HepG2 (cell line): ENCODE results near the gene C14orf132. TPM values are rescaled to one million over a fixed set of nuclear protein-coding genes. Genes with fewer than 3 reads are reported as not detected.

Experiments
- ATAC-seq: fragments of 200-7000 bp; cut with Tn5 transposase; 3 replicates; pipeline ENCODE4 v1.9.1; 2020; ENCODE audit warnings: mild to moderate bottlenecking, moderate library complexity
- BruUV-seq: library from RNA; stranded (reverse); fragments of 400-500 nt; replicated peaks from 2 replicates; lab custom pipeline; 2021; lab: Mats Ljungman, UMichigan
- CTCF ChIA-PET: fragments of 300-600 bp; formaldehyde crosslinking; extraction: SDS; loops from one replicate; lab custom pipeline; 2021; ENCODE audit warnings: low total read pairs, inconsistent platforms, low intra/inter-chr PET ratio; lab: Yijun Ruan, JAX
- POLR2A ChIA-PET: fragments of 350-600 bp; sonication (Branson Sonifier 250); formaldehyde crosslinking; loops from one replicate; lab custom pipeline; 2020; ENCODE audit warnings: antibody characterized with exemption, inconsistent platforms; lab: Yijun Ruan, JAX
- DNase-seq: peaks from one replicate; pipeline ENCODE4 v3.0.0-alpha.2; 2015; ENCODE audit warnings: low spot score
- FAIRE-seq: peaks from 3 replicates; lab custom pipeline; 2011; peaks lifted over from hg19 to GRCh38; lab: Jason Lieb, UNC
- H2AFZ ChIP-seq: one replicate; pipeline ENCODE4 v1.6.1; 2011; ENCODE audit warnings: low read length, inconsistent platforms
- H3K27ac ChIP-seq: fragments of 300-600 bp; 3 replicates; pipeline ENCODE4 v1.8.0; 2011; ENCODE audit warnings: mixed run types, mild to moderate bottlenecking, mixed read lengths, low read length, inconsistent platforms; ENCODE audit not compliant: insufficient read depth; ENCODE audit errors: extremely low read length
- H3K27me3 ChIP-seq, 2 experiments: fragments of 200-600 bp in 1 of 2; 2 replicates in 1 of 2; 3 replicates in 1 of 2; pipeline versions ENCODE4 v1.6.0 to v1.8.0; 2011; ENCODE audit warnings: low read length in 2 of 2, mild to moderate bottlenecking in 2 of 2, moderate library complexity in 2 of 2, inconsistent platforms in 1 of 2; ENCODE audit not compliant: insufficient read depth in 2 of 2, control insufficient read depth in 1 of 2
- H3K36me3 ChIP-seq, 2 experiments: fragments of 200-600 bp in 1 of 2; replicated peaks in 1 of 2; 2 replicates in 1 of 2; 3 replicates in 1 of 2; pipeline versions ENCODE4 v1.5.1 to v1.8.0; 2011; ENCODE audit warnings: low read length in 2 of 2, inconsistent platforms in 1 of 2; ENCODE audit not compliant: insufficient read depth in 2 of 2, control insufficient read depth in 1 of 2
- H3K4me1 ChIP-seq: 2 replicates; pipeline ENCODE4 v1.5.1; 2012; ENCODE audit warnings: low read length, inconsistent platforms; ENCODE audit not compliant: insufficient read depth
- H3K4me2 ChIP-seq: 2 replicates; pipeline ENCODE4 v1.6.0; 2011; ENCODE audit warnings: low read depth, low read length, inconsistent platforms
- H3K4me3 ChIP-seq, 3 experiments: fragments of 200-600 bp in 1 of 3; sonication (generic), shearing (Covaris generic) in 1 of 3; replicated peaks in 1 of 3; 2 replicates each; pipeline ENCODE4 v1.5.1; 2011 to 2016; ENCODE audit warnings: low read length in 3 of 3, inconsistent platforms in 2 of 3, low read depth in 2 of 3, mild to moderate bottlenecking in 2 of 3, control low read depth in 1 of 3, mixed read lengths in 1 of 3; ENCODE audit not compliant: insufficient read depth in 1 of 3
- H3K79me2 ChIP-seq: one replicate; pipeline ENCODE4 v1.6.1; 2011; ENCODE audit warnings: low read length, inconsistent platforms; ENCODE audit not compliant: insufficient read depth
- H3K9ac ChIP-seq: 2 replicates; pipeline ENCODE4 v1.6.0; 2011; ENCODE audit warnings: mild to moderate bottlenecking, low read depth, low read length, inconsistent platforms; ENCODE audit not compliant: insufficient read depth
- H3K9me3 ChIP-seq: 2 replicates; pipeline ENCODE4 v1.5.1; 2012; ENCODE audit warnings: mild to moderate bottlenecking, low read length
- H4K20me1 ChIP-seq: 2 replicates; pipeline ENCODE4 v1.6.0; 2011; ENCODE audit warnings: inconsistent platforms, mild to moderate bottlenecking, low read length, moderate library complexity; ENCODE audit not compliant: insufficient read depth
- DNMT3B ChIP-seq: conservative IDR thresholded peaks from 2 replicates; pipeline ENCODE4 v1.6.1; 2016; ENCODE audit warnings: missing biosample characterization, control low read depth
- HDAC1 ChIP-seq: sonication (generic); formaldehyde crosslinking; IDR thresholded peaks from 2 replicates; pipeline ENCODE4 v1.5.1; 2020; ENCODE audit warnings: mild to moderate bottlenecking, missing genetic modification reagents
- HNRNPLL ChIP-seq: fragments of 200-400 bp; formaldehyde crosslinking; IDR thresholded peaks from 2 replicates; pipeline ENCODE4 v1.6.1; 2017; ENCODE audit warnings: mild to moderate bottlenecking, low read depth, low read length; ENCODE audit not compliant: poor library complexity, severe bottlenecking
- ISL2 ChIP-seq: sonication (generic); formaldehyde crosslinking; IDR thresholded peaks from 2 replicates; pipeline ENCODE4 v1.5.0; 2020; ENCODE audit warnings: missing genetic modification reagents
- KLF9 ChIP-seq: IDR thresholded peaks from 2 replicates; pipeline ENCODE4 v1.6.1; 2016; ENCODE audit warnings: low read depth
- ZFP62 ChIP-seq: sonication (generic); formaldehyde crosslinking; IDR thresholded peaks from 2 replicates; pipeline ENCODE4 v1.4.0; 2020; ENCODE audit warnings: missing genetic modification reagents
- ZNF30 ChIP-seq: sonication (generic); formaldehyde crosslinking; IDR thresholded peaks from 2 replicates; pipeline ENCODE4 v1.5.0; 2020; ENCODE audit warnings: mild to moderate bottlenecking, missing genetic modification reagents
- ZNF512B ChIP-seq: sonication (generic); formaldehyde crosslinking; IDR thresholded peaks from 2 replicates; pipeline ENCODE4 v1.5.1; 2020; ENCODE audit warnings: missing genetic modification reagents, mild to moderate bottlenecking, borderline replicate concordance
- ZNF615 ChIP-seq: sonication (generic); formaldehyde crosslinking; IDR thresholded peaks from 2 replicates; pipeline ENCODE4 v1.5.0; 2020; ENCODE audit warnings: mild to moderate bottlenecking, missing genetic modification reagents, borderline replicate concordance
- WGBS: methylation state at CpG from one replicate; pipeline ENCODE4 v1.1.6; 2017; ENCODE audit warnings: low lambda C conversion rate; 5-methylcytosine and 5-hydroxymethylcytosine counted together
- in situ Hi-C: cut with HindIII; loops from 2 replicates; pipeline ENCODE4 v1.10.0; 2017; ENCODE audit warnings: low pct_unique_long_range_greater_than_20kb; ENCODE audit not compliant: extremely low pct_ligation_motif_present
- intact Hi-C: fragments of 100-400 bp; cut with micrococcal nuclease; formaldehyde crosslinking; loops from one replicate; pipeline ENCODE4 v1.10.0; 2022; ENCODE audit not compliant: unreplicated experiment
- polyA plus RNA-seq, 8 experiments: library from polyadenylated mRNA; depleted of rRNA in 3 of 8; stranded (reverse) in 7 of 8; unstranded in 1 of 8; fragments of >200 nt; fragmentation: Illumina TruSeq in 4 of 8; extraction: Trizol in 4 of 8; gene quantifications; 2 replicates each; pipeline versions ENCODE4 v1.2.1 to v1.2.3, GENCODE V29; 2011 to 2016; ENCODE audit warnings: low read depth in 4 of 8, missing spikeins in 1 of 8, mixed read lengths in 1 of 8; ENCODE audit not compliant: insufficient read depth in 1 of 8
- total RNA-seq, 5 experiments: library from RNA; depleted of rRNA; stranded (reverse); fragments of >200 nt; fragmentation: Illumina TruSeq; extraction: Trizol; gene quantifications; 2 replicates each; pipeline ENCODE4 v1.2.3, GENCODE V29; 2016; ENCODE audit warnings: low read depth in 1 of 5

Gene C14orf132
- total and polyA plus RNA-seq, 2 of the 13 experiments (the other 11 are each of a cell fraction or from before 2014, with no cell fraction given): 0.13 to 0.15 TPM

- H3K36me3 ChIP-seq: no peaks in the 10 kb centered on the region
- H3K27me3 ChIP-seq: peaks cover 0 to under 1% of the 10 kb centered on the region in 2 experiments; a peak in 2 of 5 replicates
- POLR2A ChIA-PET: no interaction called here
- ATAC-seq: no peak
- no peaks in the 10 kb centered on the region for H3K79me2 ChIP-seq
- intact Hi-C loops: no loop called here
- TF ChIP-seq ZNF512B: no peak
- no peak for TF ChIP-seq KLF9
- TF ChIP-seq DNMT3B: no peak
- no peak for TF ChIP-seq HDAC1 (CRISPR knock-in tag)
- no peak for TF ChIP-seq HNRNPLL
- no peak for TF ChIP-seq ISL2
- no peak for TF ChIP-seq ZFP62
- no peak for TF ChIP-seq ZNF30 (CRISPR knock-in tag)
- TF ChIP-seq ZNF615: no peak
- TF ChIP-seq, all 625 proteins: peak for 0
- Histone ChIP-seq H3K4me2 (no peak overlapping the region), H3K4me3 (no peak overlapping the region), H3K9ac (no peak overlapping the region), H3K9me3 (no peaks in the 10 kb centered on the region), H3K27ac (no peak overlapping the region), H3K4me1 (no peaks in the 10 kb centered on the region), H2AFZ (no peak overlapping the region), H4K20me1 (no peaks in the 10 kb centered on the region)
- CTCF ChIA-PET: no interaction called here
- in situ Hi-C loops: no loop called here
- FAIRE-seq (no peak), DNase-seq (no peak)
- BruUV-seq: no TSS peak
- WGBS: 42% methylated on average over 4 of the region's 4 CpGs
Observed at GRCh38 chr14:96050482-96050881, 11.3 kb downstream of the C14orf132 start.
